GM10266 (cell line): ENCODE data around the gene ANKLE1.

ENCODE experiments used
- DNase-seq: peaks from one replicate; pipeline ENCODE4 v3.0.0; 2012; ENCODE audit errors: extremely low spot score
- TF ChIP-seq, protein P1 (sequence below): IDR thresholded peaks from 2 replicates; pipeline ENCODE4 v1.5.1; 2012; ENCODE audit warnings: mild to moderate bottlenecking, low read depth; ENCODE audit not compliant: control insufficient read depth, insufficient read depth; ENCODE audit errors: missing control alignments

ANKLE1 gene

DNA sequence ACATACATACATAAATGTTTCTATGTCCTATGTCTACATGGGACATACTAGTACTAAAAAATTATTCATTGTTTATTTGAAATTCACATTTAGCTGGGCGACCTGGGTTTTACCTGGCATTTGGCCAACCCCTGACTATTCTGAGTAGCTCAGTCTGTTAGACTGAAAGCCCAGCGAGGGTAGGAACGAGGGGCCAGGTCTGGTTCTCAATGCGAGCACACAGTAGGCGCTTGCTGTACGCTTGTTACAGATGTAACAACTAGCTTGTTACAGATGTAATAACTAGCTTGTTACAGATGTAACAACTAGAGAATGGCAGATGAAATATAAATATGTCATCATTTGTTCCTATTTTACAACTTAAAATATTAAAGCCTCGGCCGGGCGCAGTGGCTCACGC lies 53.9 kb downstream of the ANKLE1 start:
- TF ChIP-seq, protein P1, sequence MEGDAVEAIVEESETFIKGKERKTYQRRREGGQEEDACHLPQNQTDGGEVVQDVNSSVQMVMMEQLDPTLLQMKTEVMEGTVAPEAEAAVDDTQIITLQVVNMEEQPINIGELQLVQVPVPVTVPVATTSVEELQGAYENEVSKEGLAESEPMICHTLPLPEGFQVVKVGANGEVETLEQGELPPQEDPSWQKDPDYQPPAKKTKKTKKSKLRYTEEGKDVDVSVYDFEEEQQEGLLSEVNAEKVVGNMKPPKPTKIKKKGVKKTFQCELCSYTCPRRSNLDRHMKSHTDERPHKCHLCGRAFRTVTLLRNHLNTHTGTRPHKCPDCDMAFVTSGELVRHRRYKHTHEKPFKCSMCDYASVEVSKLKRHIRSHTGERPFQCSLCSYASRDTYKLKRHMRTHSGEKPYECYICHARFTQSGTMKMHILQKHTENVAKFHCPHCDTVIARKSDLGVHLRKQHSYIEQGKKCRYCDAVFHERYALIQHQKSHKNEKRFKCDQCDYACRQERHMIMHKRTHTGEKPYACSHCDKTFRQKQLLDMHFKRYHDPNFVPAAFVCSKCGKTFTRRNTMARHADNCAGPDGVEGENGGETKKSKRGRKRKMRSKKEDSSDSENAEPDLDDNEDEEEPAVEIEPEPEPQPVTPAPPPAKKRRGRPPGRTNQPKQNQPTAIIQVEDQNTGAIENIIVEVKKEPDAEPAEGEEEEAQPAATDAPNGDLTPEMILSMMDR = no peak
- no peak for DNase-seq
